ENCODE measurements around the gene JMJD1C. TPM values are rescaled to one million over a fixed set of nuclear protein-coding genes. Genes with fewer than 3 reads are reported as not detected.

JMJD1C gene
- total RNA-seq, 1 experiment from 2014 or later, result 66.3 TPM

- TF ChIP-seq ZFX (IDR thresholded peaks at IDR 0.05), result no peak
- TF ChIP-seq TCF7L2 (IDR thresholded peaks at IDR 0.05; ENCODE audit: borderline replicate concordance, extremely low read depth, insufficient read depth, insufficient read length), result no peak
- no peak for TF ChIP-seq CBX3 (IDR thresholded peaks at IDR 0.05; ENCODE audit: low read depth)
- no peak for TF ChIP-seq ELF1 (IDR thresholded peaks at IDR 0.05; ENCODE audit: borderline replicate concordance, low read depth)
- no peak for TF ChIP-seq EZH2phosphoT487 (IDR thresholded peaks at IDR 0.05; ENCODE audit: borderline replicate concordance)
These were observed 11.1 kb downstream of the JMJD1C start (continued) for GRCh38 chr10:63454631-63455030.

GRCh38 chr10:63452524-63452923, 13.3 kb downstream of the JMJD1C start:
- Histone ChIP-seq H2AFZ (ENCODE audit: low read depth, low read length, poor library complexity, severe bottlenecking) (no peak overlapping the region), H3K9ac (ENCODE audit: low read length) (no peak overlapping the region), H3K79me2 (ENCODE audit: insufficient read depth, low read length) (peaks cover 86% of the 10 kb centered on the region), H3K36me3 (ENCODE audit: control insufficient read depth in 1 of 2, insufficient read depth in 2 of 2, low read length in 2 of 2) (no peaks in the 10 kb centered on the region), H4K20me1 (ENCODE audit: insufficient read depth) (no peaks in the 10 kb centered on the region), H3K27ac (ENCODE audit: low read depth, low read length) (no peak overlapping the region), H3K27me3 (ENCODE audit: insufficient read depth, low read length) (no peaks in the 10 kb centered on the region), H3K4me3 (replicated peaks in 1 of 2; ENCODE audit: low read depth in 1 of 2, low read length in 2 of 2) (no peak overlapping the region), H3K9me2 (ENCODE audit: insufficient read depth) (no peaks in the 10 kb centered on the region), H3K4me1 (ENCODE audit: control insufficient read depth in 1 of 2, insufficient read depth in 2 of 2, low read length in 2 of 2) (no peaks in the 10 kb centered on the region), H3K4me2 (ENCODE audit: low read length) (no peak overlapping the region), H3K9me3 (ENCODE audit: control insufficient read depth in 1 of 2, insufficient read depth in 1 of 2, low read depth in 1 of 2, low read length in 2 of 2) (no peaks in the 10 kb centered on the region)
- BruUV-seq (replicated peaks), result no TSS peak
- no peak for DNase-seq (ENCODE audit: low read depth, low spot score)
- ChIA-PET RAD21 (ENCODE audit: low non-redundant PET in 1 of 2, low total read pairs in 2 of 2, uncharacterized antibody in 2 of 2, unreplicated experiment in 2 of 2) (no interaction called here), POLR2A (no interaction called here), CTCF (no interaction called here)
- no peak for TF ChIP-seq POLR2AphosphoS5 (IDR thresholded peaks at IDR 0.05; ENCODE audit: low read depth, low read length)
- TF ChIP-seq POLR2A (IDR thresholded peaks at IDR 0.05; ENCODE audit: borderline replicate concordance, extremely low read depth, insufficient read depth, insufficient read length), result no peak
- no peak for TF ChIP-seq EZH2 (IDR thresholded peaks at IDR 0.05)
- TF ChIP-seq YY1 (IDR thresholded peaks at IDR 0.05; ENCODE audit: extremely low read depth, insufficient replicate concordance, low read depth, low read length), result no peak
- TF ChIP-seq ATF3 (IDR thresholded peaks at IDR 0.05), result no peak
- intact Hi-C loops (cut with micrococcal nuclease), result no loop called here
- ATAC-seq, result no peak

Measured in HCT116 (cell line).